Skeletal muscle tissue (tissue), 4 donors: Measurements from ENCODE around the gene RTL10. TPM values are rescaled to one million over a fixed set of nuclear protein-coding genes. Genes with fewer than 3 reads are reported as not detected.

Source experiments
- H3K27ac ChIP-seq: one replicate; pipeline ENCODE4 v1.7.0; 2013; ENCODE audit warnings: mild to moderate bottlenecking, low read depth, low read length, inconsistent platforms
- H3K27me3 ChIP-seq, 3 donors: one replicate each; pipeline ENCODE4 v1.7.0; 2013; ENCODE audit warnings: low read length in 3 of 3; ENCODE audit not compliant: control insufficient read depth in 3 of 3, insufficient read depth in 3 of 3
- H3K36me3 ChIP-seq, 3 donors: one replicate each; pipeline ENCODE4 v1.7.0; 2013; ENCODE audit warnings: low read length in 3 of 3; ENCODE audit not compliant: control insufficient read depth in 3 of 3, insufficient read depth in 3 of 3
- H3K4me1 ChIP-seq, 3 donors: one replicate each; pipeline ENCODE4 v1.7.0; 2013; ENCODE audit warnings: low read length in 3 of 3, mild to moderate bottlenecking in 3 of 3; ENCODE audit not compliant: control insufficient read depth in 3 of 3, insufficient read depth in 3 of 3
- H3K4me3 ChIP-seq, 3 donors: one replicate each; pipeline ENCODE4 v1.7.0; 2013; ENCODE audit warnings: low read length in 3 of 3
- H3K9ac ChIP-seq, 3 donors: one replicate each; pipeline ENCODE4 v1.7.0; 2013; ENCODE audit warnings: low read length in 3 of 3, mild to moderate bottlenecking in 3 of 3, moderate library complexity in 2 of 3, low read depth in 1 of 3
- H3K9me3 ChIP-seq, 3 donors: one replicate each; pipeline ENCODE4 v1.7.0; 2013; ENCODE audit warnings: low read length in 3 of 3; ENCODE audit not compliant: control insufficient read depth in 3 of 3
- total RNA-seq: library from RNA; depleted of rRNA; stranded (reverse); fragments of >200 nt; gene quantifications from one replicate; pipeline ENCODE4 v1.2.3, GENCODE V29; 2014
- donor health status: Osteomylitis.

Gene RTL10
- total RNA-seq, 1 donor from 2014 or later = 9.4 TPM

DNA sequence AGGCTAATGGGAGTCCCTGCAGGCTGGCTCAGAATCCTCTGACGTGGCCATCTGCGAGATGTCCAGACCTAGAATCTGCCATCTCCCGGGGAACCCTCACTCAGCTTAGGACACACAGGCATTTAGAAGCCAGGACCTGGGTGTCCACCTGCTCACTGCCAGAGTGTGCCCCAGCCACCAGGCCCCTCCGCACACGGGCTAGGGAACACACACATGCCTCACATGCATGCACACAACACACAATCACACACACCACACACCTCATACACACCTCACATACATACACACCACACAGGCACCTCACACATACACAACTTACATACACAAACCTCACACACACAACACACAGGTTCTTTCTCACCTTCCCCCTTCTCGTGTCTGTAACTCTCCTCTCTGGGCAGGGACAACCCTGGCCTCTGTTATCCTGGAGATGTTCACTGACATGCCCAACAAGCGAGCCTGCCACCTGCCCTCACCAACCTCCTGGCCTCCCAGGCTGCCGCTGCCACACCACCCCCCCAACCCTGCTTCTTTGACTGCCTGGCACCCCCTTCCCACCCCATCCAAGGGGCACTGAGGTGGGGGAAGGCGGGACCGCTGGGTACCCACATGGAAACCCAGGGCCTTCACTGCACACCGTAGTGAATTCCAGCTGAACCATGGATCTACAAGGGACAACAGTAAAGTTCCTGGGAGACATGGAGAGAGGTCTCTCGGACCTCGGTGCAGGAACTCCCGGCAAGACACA, 38.1 kb downstream of the RTL10 start:
- no peak overlapping the region for H3K9ac ChIP-seq
- no peak overlapping the region for H3K4me3 ChIP-seq
- no peaks in the 10 kb centered on the region for H3K27me3 ChIP-seq
- no peak overlapping the region for H3K27ac ChIP-seq
- peaks cover 0 to 4% (median 0%) of the 10 kb centered on the region in 3 donors for H3K36me3 ChIP-seq
- H3K4me1 ChIP-seq = peaks cover 0 to 9% (median 6%) of the 10 kb centered on the region in 3 donors
- H3K9me3 ChIP-seq = no peaks in the 10 kb centered on the region

- H3K4me1 ChIP-seq = peaks cover 0 to 9% (median 6%) of the 10 kb centered on the region in 3 donors
- H3K9ac ChIP-seq = no peak overlapping the region
- no peaks in the 10 kb centered on the region for H3K27me3 ChIP-seq
- H3K4me3 ChIP-seq = no peak overlapping the region
- H3K36me3 ChIP-seq = peaks cover 0 to 4% (median 0%) of the 10 kb centered on the region in 3 donors
- no peak overlapping the region for H3K27ac ChIP-seq
- no peaks in the 10 kb centered on the region for H3K9me3 ChIP-seq
Observed at GRCh38 chr22:19815823-19816290, 38.8 kb downstream of the RTL10 start.

- H3K4me1 ChIP-seq = peaks cover 0 to 9% (median 6%) of the 10 kb centered on the region in 3 donors
- no peak overlapping the region for H3K27ac ChIP-seq
- H3K4me3 ChIP-seq = no peak overlapping the region
- no peak overlapping the region for H3K9ac ChIP-seq
- no peaks in the 10 kb centered on the region for H3K27me3 ChIP-seq
- H3K9me3 ChIP-seq = no peaks in the 10 kb centered on the region
- peaks cover 0 to 4% (median 0%) of the 10 kb centered on the region in 3 donors for H3K36me3 ChIP-seq
Observed at GRCh38 chr22:19815093-19815822, 39.4 kb downstream of the RTL10 start.

GRCh38 chr22:19814428-19814827, 40.2 kb downstream of the RTL10 start:
- no peak overlapping the region for H3K9ac ChIP-seq
- peaks cover 0 to 4% (median 0%) of the 10 kb centered on the region in 3 donors for H3K36me3 ChIP-seq
- H3K4me3 ChIP-seq = no peak overlapping the region

GRCh38 chr22:19812910-19813309, 41.8 kb downstream of the RTL10 start:
- Histone ChIP-seq H3K27ac (no peak overlapping the region), H3K27me3 (no peaks in the 10 kb centered on the region), H3K36me3 (peaks cover 0 to 4% (median 0%) of the 10 kb centered on the region in 3 donors), H3K9ac (no peak overlapping the region), H3K4me3 (no peak overlapping the region), H3K4me1 (peaks cover 0 to 3% (median 0%) of the 10 kb centered on the region in 3 donors), H3K9me3 (no peaks in the 10 kb centered on the region)

More at GRCh38 chr22:19814428-19814827, 40.2 kb downstream of the RTL10 start:
- H3K9me3 ChIP-seq = no peaks in the 10 kb centered on the region
- no peaks in the 10 kb centered on the region for H3K27me3 ChIP-seq
- peaks cover 0 to 10% (median 6%) of the 10 kb centered on the region in 3 donors for H3K4me1 ChIP-seq
- no peak overlapping the region for H3K27ac ChIP-seq

DNA sequence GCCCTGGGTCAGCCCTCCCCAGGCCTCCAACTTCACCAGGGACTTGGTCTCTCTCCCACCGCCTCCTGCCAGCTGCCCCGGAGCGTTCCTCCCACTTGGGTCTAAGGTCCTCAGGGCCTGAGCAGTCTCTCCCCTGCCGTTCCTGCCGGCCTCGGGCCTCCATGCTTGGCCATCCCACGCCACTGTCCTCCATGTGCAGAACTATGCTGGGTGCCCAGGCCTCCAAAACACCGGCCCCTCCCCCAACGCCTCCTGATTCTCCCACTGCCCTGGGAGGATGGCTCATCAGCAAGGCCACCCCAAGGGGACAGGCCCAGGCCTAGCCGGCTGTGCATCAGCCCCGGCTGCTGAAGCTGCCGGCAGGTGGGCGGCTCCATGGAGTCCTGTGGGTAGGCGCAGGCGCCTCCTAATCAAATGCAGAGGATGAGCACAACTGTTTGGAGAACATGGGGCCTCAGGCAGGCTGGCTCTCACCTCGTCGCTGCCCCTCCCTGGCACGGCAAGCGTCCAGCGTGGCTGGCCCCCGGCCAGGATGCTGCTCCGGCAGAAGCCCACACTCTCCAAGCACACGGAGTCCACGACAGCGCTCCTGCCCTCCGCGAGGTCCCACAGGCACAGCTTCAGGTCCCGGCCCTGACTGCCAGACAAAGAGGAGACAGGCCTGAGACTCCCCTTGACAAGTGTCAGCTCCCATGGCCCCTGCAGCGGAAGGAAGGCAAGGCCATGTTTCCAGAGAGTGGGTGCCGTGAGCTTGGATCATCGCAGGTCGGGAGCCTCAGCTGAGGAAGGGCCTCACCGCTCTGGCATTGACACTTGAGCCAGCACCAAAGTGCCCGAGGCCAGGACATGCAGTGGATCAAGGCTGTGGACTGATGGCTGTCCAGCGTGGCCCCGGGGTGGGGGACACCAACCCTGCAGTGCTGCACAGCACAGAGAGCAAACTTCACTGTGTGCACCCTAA, 42.6 kb downstream of the RTL10 start:
- Histone ChIP-seq H3K27ac (no peak overlapping the region), H3K9ac (no peak overlapping the region), H3K9me3 (no peaks in the 10 kb centered on the region), H3K36me3 (peaks cover 0 to 4% (median 0%) of the 10 kb centered on the region in 3 donors), H3K27me3 (no peaks in the 10 kb centered on the region), H3K4me3 (no peak overlapping the region), H3K4me1 (peaks cover 0 to 3% (median 0%) of the 10 kb centered on the region in 3 donors)

- H3K4me3 ChIP-seq = no peak overlapping the region
- H3K36me3 ChIP-seq = peaks cover 0 to 4% (median 0%) of the 10 kb centered on the region in 3 donors
- H3K4me1 ChIP-seq = peaks cover 0 to 5% (median 3%) of the 10 kb centered on the region in 3 donors
- no peaks in the 10 kb centered on the region for H3K27me3 ChIP-seq
- H3K9me3 ChIP-seq = no peaks in the 10 kb centered on the region
- H3K9ac ChIP-seq = no peak overlapping the region
- no peak overlapping the region for H3K27ac ChIP-seq
Observed at GRCh38 chr22:19811211-19811621, 43.5 kb downstream of the RTL10 start.

GRCh38 chr22:19810381-19811201, 44.1 kb downstream of the RTL10 start:
- H3K27ac ChIP-seq = no peak overlapping the region
- H3K4me1 ChIP-seq = peaks cover 0 to 6% (median 3%) of the 10 kb centered on the region in 3 donors

GRCh38 chr22:19809741-19810140, 44.9 kb downstream of the RTL10 start:
- no peaks in the 10 kb centered on the region for H3K27me3 ChIP-seq
- H3K4me3 ChIP-seq = no peak overlapping the region
- no peak overlapping the region for H3K27ac ChIP-seq
- H3K9ac ChIP-seq = no peak overlapping the region
- no peaks in the 10 kb centered on the region for H3K9me3 ChIP-seq
- peaks cover 0 to 4% (median 3%) of the 10 kb centered on the region in 3 donors for H3K36me3 ChIP-seq
- H3K4me1 ChIP-seq = peaks cover 0 to 6% (median 3%) of the 10 kb centered on the region in 3 donors

More at GRCh38 chr22:19810381-19811201, 44.1 kb downstream of the RTL10 start:
- Histone ChIP-seq H3K9me3 (no peaks in the 10 kb centered on the region), H3K9ac (no peak overlapping the region), H3K27me3 (no peaks in the 10 kb centered on the region), H3K36me3 (peaks cover 0 to 4% (median 3%) of the 10 kb centered on the region in 3 donors), H3K4me3 (no peak overlapping the region)
